ENCODE data around the gene ACOT11. TPM values are rescaled to one million over a fixed set of nuclear protein-coding genes. Genes with fewer than 3 reads are reported as not detected.

ACOT11 gene
- polyA plus RNA-seq, 1 experiment: 2.4 TPM

GRCh38 chr1:54566438-54567141 lies 18.6 kb downstream of the ACOT11 start:
- DNase-seq (ENCODE audit: low read depth): no peak
- CTCF ChIA-PET: interaction anchor here (1.2 kb wide), 1 partner anchor 445 kb away, joined by 3 read pairs; no protein-coding TSS in a partner anchor
- TF ChIP-seq CTCF (IDR thresholded peaks at IDR 0.05; ENCODE audit: insufficient read depth, low read depth, low read length): no peak
- H3K27me3 ChIP-seq (ENCODE audit: control insufficient read depth, insufficient read depth, low read length): no peaks in the 10 kb centered on the region
- POLR2A ChIA-PET: no interaction called here
- no peak overlapping the region for H3K4me3 ChIP-seq (ENCODE audit: low read depth, low read length)
- H3K36me3 ChIP-seq (ENCODE audit: control insufficient read depth, insufficient read depth, low read length): no peaks in the 10 kb centered on the region

GRCh38 chr1:54567961-54568360 lies 19.9 kb downstream of the ACOT11 start:
- TF ChIP-seq CTCF (IDR thresholded peaks at IDR 0.05; ENCODE audit: insufficient read depth, low read depth, low read length): no peak
- ChIA-PET POLR2A (no interaction called here), CTCF (interaction anchor here (1.6 kb wide), 1 partner anchor 20 kb away, joined by 4 read pairs; the partner anchor contains the start of gene ACOT11)
- DNase-seq (ENCODE audit: low read depth): no peak
- H3K27me3 ChIP-seq (ENCODE audit: control insufficient read depth, insufficient read depth, low read length): no peaks in the 10 kb centered on the region
- no peaks in the 10 kb centered on the region for H3K36me3 ChIP-seq (ENCODE audit: control insufficient read depth, insufficient read depth, low read length)
- H3K4me3 ChIP-seq (ENCODE audit: low read depth, low read length): no peak overlapping the region

GRCh38 chr1:54569339-54569738 lies 21.3 kb downstream of the ACOT11 start:
- no peak for TF ChIP-seq CTCF (IDR thresholded peaks at IDR 0.05; ENCODE audit: insufficient read depth, low read depth, low read length)
- Histone ChIP-seq H3K36me3 (ENCODE audit: control insufficient read depth, insufficient read depth, low read length) (no peaks in the 10 kb centered on the region), H3K4me3 (ENCODE audit: low read depth, low read length) (no peak overlapping the region), H3K27me3 (ENCODE audit: control insufficient read depth, insufficient read depth, low read length) (no peaks in the 10 kb centered on the region)
- ChIA-PET CTCF (interaction anchor here (1.6 kb wide), 1 partner anchor 21 kb away, joined by 4 read pairs; the partner anchor contains the start of gene ACOT11), POLR2A (no interaction called here)
- peak; percentile 19 for DNase-seq (ENCODE audit: low read depth)

DNA sequence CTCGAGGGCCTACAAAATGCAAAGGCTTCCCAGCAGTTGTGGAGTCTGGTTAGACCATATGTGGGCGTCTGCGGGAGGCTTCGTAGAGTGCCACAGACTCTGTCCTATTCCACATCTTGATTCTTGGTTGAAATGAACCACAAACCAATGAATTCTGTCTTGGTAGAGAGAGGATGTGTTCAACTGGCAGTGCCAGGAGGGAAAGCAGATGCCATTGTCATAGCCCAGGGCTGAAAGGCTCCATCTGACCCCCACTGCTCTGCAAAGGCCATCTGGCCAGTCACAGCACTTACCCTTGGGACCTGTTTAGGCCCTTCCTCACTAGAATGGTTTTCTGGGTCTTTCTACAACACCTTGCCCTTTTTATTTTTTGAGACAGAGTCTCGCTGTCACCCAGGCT lies 22.1 kb downstream of the ACOT11 start:
- CTCF ChIA-PET: no interaction called here
- Histone ChIP-seq H3K27me3 (ENCODE audit: control insufficient read depth, insufficient read depth, low read length) (no peaks in the 10 kb centered on the region), H3K4me3 (ENCODE audit: low read depth, low read length) (no peak overlapping the region), H3K36me3 (ENCODE audit: control insufficient read depth, insufficient read depth, low read length) (no peaks in the 10 kb centered on the region)
- DNase-seq (ENCODE audit: low read depth): no peak
- POLR2A ChIA-PET: no interaction called here
- TF ChIP-seq CTCF (IDR thresholded peaks at IDR 0.05; ENCODE audit: insufficient read depth, low read depth, low read length): no peak

- POLR2A ChIA-PET: no interaction called here
- no peak for DNase-seq (ENCODE audit: low read depth)
These were observed 23.3 kb downstream of the ACOT11 start for GRCh38 chr1:54571326-54571725.

More at GRCh38 chr1:54571326-54571725, 23.3 kb downstream of the ACOT11 start:
- no peak overlapping the region for H3K4me3 ChIP-seq (ENCODE audit: low read depth, low read length)
- no peaks in the 10 kb centered on the region for H3K27me3 ChIP-seq (ENCODE audit: control insufficient read depth, insufficient read depth, low read length)
- no peak for TF ChIP-seq CTCF (IDR thresholded peaks at IDR 0.05; ENCODE audit: insufficient read depth, low read depth, low read length)
- H3K36me3 ChIP-seq (ENCODE audit: control insufficient read depth, insufficient read depth, low read length): no peaks in the 10 kb centered on the region
- CTCF ChIA-PET: interaction anchor here (0.8 to 1.1 kb wide), 2 partner anchors 21 to 29 kb away, joined by 3 read pairs; no protein-coding TSS in a partner anchor

Measured in BJ (cell line).